Activated CD8-positive, alpha-beta T cell treated with anti-CD3 and anti-CD28 coated beads for 36 hours (primary cell): ENCODE measurements around the gene PTPRN2. TPM values are rescaled to one million over a fixed set of nuclear protein-coding genes. Genes with fewer than 3 reads are reported as not detected.

ENCODE experiments used
- ATAC-seq: fragments of 200-7000 bp; cut with Tn5 transposase; one replicate; pipeline ENCODE4 v1.10.0; 2021; ENCODE audit warnings: mild to moderate bottlenecking, moderate library complexity
- CTCF ChIA-PET: fragments of 350-600 bp; sonication (Branson Sonifier 250); formaldehyde crosslinking; loops from one replicate; lab custom pipeline; 2021; ENCODE audit warnings: antibody characterized with exemption; lab: Charles Lee
- POLR2A ChIA-PET: fragments of 350-600 bp; sonication (Branson Sonifier 250); formaldehyde crosslinking; loops from one replicate; lab custom pipeline; 2021; ENCODE audit warnings: antibody characterized with exemption; lab: Charles Lee
- DNase-seq: peaks from one replicate; pipeline ENCODE4 v3.0.0-alpha.2; 2020
- H3K27ac Mint-ChIP-seq: one replicate; pipeline ENCODE4 v1.8.0; 2021; ENCODE audit warnings: mild to moderate bottlenecking, mixed read lengths
- H3K27me3 Mint-ChIP-seq: one replicate; pipeline ENCODE4 v1.8.0; 2021; ENCODE audit warnings: mixed read lengths
- H3K36me3 Mint-ChIP-seq: one replicate; pipeline ENCODE4 v1.8.0; 2021; ENCODE audit warnings: low read depth, mixed read lengths
- H3K4me1 Mint-ChIP-seq: one replicate; pipeline ENCODE4 v1.8.0; 2021; ENCODE audit warnings: low read depth, mixed read lengths
- H3K4me3 Mint-ChIP-seq: one replicate; pipeline ENCODE4 v1.8.0; 2021; ENCODE audit warnings: mild to moderate bottlenecking, moderate library complexity, mixed read lengths
- H3K9me3 Mint-ChIP-seq: one replicate; pipeline ENCODE4 v1.8.0; 2021; ENCODE audit warnings: mixed read lengths
- CTCF ChIP-seq: fragments of 200-600 bp; IDR thresholded peaks from one replicate; pipeline ENCODE4 v1.8.0; 2022; ENCODE audit warnings: antibody characterized with exemption, mild to moderate bottlenecking
- intact Hi-C: fragments of 100-400 bp; cut with micrococcal nuclease; formaldehyde crosslinking; loops from one replicate; pipeline ENCODE4 v1.10.0; 2022
- total RNA-seq, 2 experiments: library from RNA; stranded (reverse); gene quantifications; one replicate each; pipeline ENCODE4 v1.2.3, GENCODE V29; 2021

PTPRN2 gene
- total RNA-seq, 2 experiments from 2014 or later = 0.49 to 0.65 TPM

GRCh38 chr7:157770716-157771320 is 816.8 kb downstream of the PTPRN2 start:
- ATAC-seq = no peak
- peaks cover 11% of the 10 kb centered on the region for H3K9me3 Mint-ChIP-seq
- no peak for DNase-seq
- no peaks in the 10 kb centered on the region for H3K36me3 Mint-ChIP-seq
- H3K4me3 Mint-ChIP-seq = no peak overlapping the region
- CTCF ChIA-PET = no interaction called here
- peaks cover 19% of the 10 kb centered on the region for H3K27me3 Mint-ChIP-seq
- no peak overlapping the region for H3K27ac Mint-ChIP-seq
- no peaks in the 10 kb centered on the region for H3K4me1 Mint-ChIP-seq
- POLR2A ChIA-PET = interaction anchor here (0.6 kb wide), 1 partner anchor 20 kb away, joined by 3 read pairs; no protein-coding TSS in a partner anchor
- no peak for TF ChIP-seq CTCF
- intact Hi-C loops = no loop called here

- TF ChIP-seq CTCF = no peak
- ATAC-seq (no peak), DNase-seq (no peak)
- Mint-ChIP-seq H3K36me3 (no peaks in the 10 kb centered on the region), H3K9me3 (peaks cover 18% of the 10 kb centered on the region), H3K27me3 (peaks cover 19% of the 10 kb centered on the region), H3K27ac (no peak overlapping the region), H3K4me3 (no peak overlapping the region), H3K4me1 (no peaks in the 10 kb centered on the region)
- intact Hi-C loops = no loop called here
- CTCF ChIA-PET = no interaction called here
- POLR2A ChIA-PET = interaction anchor here (0.6 kb wide), 1 partner anchor 21 kb away, joined by 3 read pairs; no protein-coding TSS in a partner anchor
These were observed 818.0 kb downstream of the PTPRN2 start for GRCh38 chr7:157769526-157770215.

GRCh38 chr7:157769086-157769485 is 818.5 kb downstream of the PTPRN2 start:
- no peak for ATAC-seq
- TF ChIP-seq CTCF = no peak
- ChIA-PET POLR2A (no interaction called here), CTCF (no interaction called here)
- H3K4me1 Mint-ChIP-seq = no peaks in the 10 kb centered on the region
- peaks cover 19% of the 10 kb centered on the region for H3K27me3 Mint-ChIP-seq
- DNase-seq = no peak
- H3K4me3 Mint-ChIP-seq = no peak overlapping the region
- intact Hi-C loops = no loop called here
- no peaks in the 10 kb centered on the region for H3K36me3 Mint-ChIP-seq
- peaks cover 20% of the 10 kb centered on the region for H3K9me3 Mint-ChIP-seq
- no peak overlapping the region for H3K27ac Mint-ChIP-seq

DNA sequence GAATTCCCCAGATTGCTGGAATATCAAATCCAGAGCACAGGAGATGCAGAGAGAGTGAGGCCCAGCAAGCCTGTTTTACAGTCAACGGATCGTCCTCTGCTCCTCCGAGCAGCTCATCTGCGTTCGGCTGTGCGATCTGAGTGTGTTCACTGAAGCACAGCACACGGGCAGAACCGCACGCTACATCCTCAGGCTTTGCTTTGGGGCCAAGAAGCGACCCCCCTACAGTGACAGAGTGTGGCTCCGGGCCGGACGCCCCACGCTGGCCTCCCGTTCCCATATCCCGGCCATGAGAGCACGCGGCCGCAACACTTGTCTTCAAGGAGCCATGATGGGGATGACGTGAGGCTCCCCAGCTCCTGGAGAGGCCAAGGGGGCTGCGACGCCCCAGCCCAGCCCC is 819.4 kb downstream of the PTPRN2 start:
- Mint-ChIP-seq H3K4me1 (no peaks in the 10 kb centered on the region), H3K36me3 (no peaks in the 10 kb centered on the region), H3K27me3 (peaks cover 19% of the 10 kb centered on the region), H3K27ac (no peak overlapping the region), H3K9me3 (peaks cover 23% of the 10 kb centered on the region), H3K4me3 (no peak overlapping the region)
- ChIA-PET CTCF (no interaction called here), POLR2A (no interaction called here)
- ATAC-seq = no peak
- TF ChIP-seq CTCF = no peak
- intact Hi-C loops = no loop called here
- DNase-seq = no peak

DNA sequence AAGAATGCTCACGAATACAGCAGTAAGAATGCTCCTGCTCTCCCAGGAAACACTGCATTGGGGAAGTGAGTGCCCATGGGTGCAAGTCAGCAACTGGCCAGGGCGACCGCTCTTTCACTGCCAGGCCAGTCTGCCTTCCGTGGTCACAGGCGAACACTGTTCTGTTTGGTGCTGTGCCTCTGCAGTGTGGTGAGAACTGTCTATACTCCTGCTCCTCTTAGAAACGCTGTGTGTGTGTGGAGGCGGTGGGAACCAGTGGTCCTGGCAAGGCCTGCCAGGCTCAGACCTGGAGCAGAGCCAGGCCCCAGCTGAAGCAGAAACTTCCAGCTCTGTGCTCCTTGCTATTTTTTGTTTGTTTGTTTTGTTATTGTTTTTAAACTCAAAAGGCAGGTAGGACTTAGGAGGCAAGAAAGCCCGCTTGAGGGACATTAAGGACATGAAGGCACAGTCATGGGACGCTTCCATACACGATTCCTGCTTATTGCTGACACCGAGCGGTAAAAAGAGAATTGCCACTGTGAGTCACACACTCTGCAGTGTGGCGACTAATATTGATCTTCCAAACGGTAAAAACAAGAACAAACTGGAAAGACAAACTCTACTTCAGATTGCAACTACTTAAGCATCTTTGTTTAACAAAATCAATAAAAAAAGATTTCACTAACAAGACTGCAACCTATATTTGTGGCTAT is 820.0 kb downstream of the PTPRN2 start:
- Mint-ChIP-seq H3K27ac (no peak overlapping the region), H3K9me3 (peaks cover 23% of the 10 kb centered on the region), H3K36me3 (no peaks in the 10 kb centered on the region), H3K27me3 (peaks cover 19% of the 10 kb centered on the region), H3K4me1 (no peaks in the 10 kb centered on the region), H3K4me3 (no peak overlapping the region)
- DNase-seq = no peak
- no peak for ATAC-seq
- ChIA-PET CTCF (no interaction called here), POLR2A (no interaction called here)
- intact Hi-C loops = no loop called here
- no peak for TF ChIP-seq CTCF
